ENCODE data around the gene RASGRP4.

The RASGRP4 gene

GRCh38 chr19:38388349-38389100, 37.5 kb downstream of the RASGRP4 start, which contains the start of gene SPRED3 (continued):
- TF ChIP-seq KLF10 (tag by site-specific recombination; IDR thresholded peaks at IDR 0.05) = peak; percentile 53
- no peak for TF ChIP-seq AEBP2 (tag by site-specific recombination; IDR thresholded peaks at IDR 0.05; ENCODE audit: borderline replicate concordance)
- peak; percentile 81; the same call in 1 of the 2 replicates for TF ChIP-seq ZBTB7A (tag by site-specific recombination; IDR thresholded peaks at IDR 0.05; ENCODE audit: low read depth)
- no peak for TF ChIP-seq ZNF704 (tag by site-specific recombination; IDR thresholded peaks at IDR 0.05)
- no peak for TF ChIP-seq ZNF133 (tag by site-specific recombination; IDR thresholded peaks at IDR 0.05)
- no peak for TF ChIP-seq ZNF600 (tag by site-specific recombination; IDR thresholded peaks at IDR 0.05)
- TF ChIP-seq ZNF10 (tag by site-specific recombination; IDR thresholded peaks at IDR 0.05) = no peak
- no peak for TF ChIP-seq HOXC10 (CRISPR knock-in tag; IDR thresholded peaks at IDR 0.05)
- peak; percentile 51 for TF ChIP-seq SP7 (tag by site-specific recombination; IDR thresholded peaks at IDR 0.05)
- TF ChIP-seq ZNF501 (tag by site-specific recombination; IDR thresholded peaks at IDR 0.05) = peak; percentile 75; the same call in 1 of the 2 replicates
- TF ChIP-seq MEIS1 (CRISPR knock-in tag; IDR thresholded peaks at IDR 0.05; ENCODE audit: borderline replicate concordance) = no peak
- no peak for TF ChIP-seq PRDM6 (tag by site-specific recombination; IDR thresholded peaks at IDR 0.05)
- TF ChIP-seq ZNF76 (tag by site-specific recombination; IDR thresholded peaks at IDR 0.05; ENCODE audit: borderline replicate concordance, low read depth) = peak; percentile 34; the same call in 1 of the 2 replicates
- no peak for TF ChIP-seq PRDM2 (tag by site-specific recombination; IDR thresholded peaks at IDR 0.05; ENCODE audit: borderline replicate concordance)
- TF ChIP-seq ZNF707 (tag by site-specific recombination; IDR thresholded peaks at IDR 0.05) = no peak
- TF ChIP-seq ZSCAN5A (tag by site-specific recombination; IDR thresholded peaks at IDR 0.05) = no peak
- TF ChIP-seq SP2 (tag by site-specific recombination; IDR thresholded peaks at IDR 0.05) = no peak
- TF ChIP-seq ZNF146 (tag by site-specific recombination; IDR thresholded peaks at IDR 0.05) = no peak
- no peak for TF ChIP-seq MZF1 (tag by site-specific recombination; IDR thresholded peaks at IDR 0.05; ENCODE audit: borderline replicate concordance)
- TF ChIP-seq ZBTB48 (tag by site-specific recombination; IDR thresholded peaks at IDR 0.05) = peak; percentile 80
- no peak for TF ChIP-seq ZNF529 (tag by site-specific recombination; IDR thresholded peaks at IDR 0.05; ENCODE audit: insufficient replicate concordance)
- TF ChIP-seq ZNF16 (tag by site-specific recombination; IDR thresholded peaks at IDR 0.05; ENCODE audit: low read depth) = no peak
- TF ChIP-seq ZNF18 (tag by site-specific recombination; IDR thresholded peaks at IDR 0.05) = no peak
- no peak for TF ChIP-seq ZNF776 (tag by site-specific recombination; IDR thresholded peaks at IDR 0.05; ENCODE audit: borderline replicate concordance)
- no peak for TF ChIP-seq ZBTB20 (tag by site-specific recombination; IDR thresholded peaks at IDR 0.05)
